SU-DHL-6 (cell line): ENCODE measurements around the gene CAP2.

Source experiments
- CTCF ChIP-seq: fragments of 200-600 bp; sonication (generic); IDR thresholded peaks from one replicate; pipeline ENCODE4 v1.5.1; 2017; ENCODE audit warnings: antibody characterized with exemption, mild to moderate bottlenecking, low read length, moderate library complexity; ENCODE audit not compliant: insufficient read depth, poor library complexity, severe bottlenecking
- EZH2phosphoT487 ChIP-seq: fragments of 200-600 bp; sonication (generic), shearing (Covaris generic); conservative IDR thresholded peaks from 2 replicates; pipeline ENCODE4 v1.6.1; 2018; ENCODE audit warnings: mild to moderate bottlenecking, antibody characterized with exemption, low read length, moderate library complexity, mixed read lengths

GRCh38 chr6:17474289-17474688, 80.9 kb downstream of the CAP2 start:
- TF ChIP-seq CTCF (no peak), EZH2phosphoT487 (no peak)
